Activated CD4-positive, alpha-beta T cell treated with anti-CD3 and anti-CD28 coated beads for 48 hours (primary cell): Measurements from ENCODE around the gene PHETA1.

Source experiments
- DNase-seq: peaks from one replicate; pipeline ENCODE4 v3.0.0-alpha.2; 2020

The PHETA1 gene

DNA sequence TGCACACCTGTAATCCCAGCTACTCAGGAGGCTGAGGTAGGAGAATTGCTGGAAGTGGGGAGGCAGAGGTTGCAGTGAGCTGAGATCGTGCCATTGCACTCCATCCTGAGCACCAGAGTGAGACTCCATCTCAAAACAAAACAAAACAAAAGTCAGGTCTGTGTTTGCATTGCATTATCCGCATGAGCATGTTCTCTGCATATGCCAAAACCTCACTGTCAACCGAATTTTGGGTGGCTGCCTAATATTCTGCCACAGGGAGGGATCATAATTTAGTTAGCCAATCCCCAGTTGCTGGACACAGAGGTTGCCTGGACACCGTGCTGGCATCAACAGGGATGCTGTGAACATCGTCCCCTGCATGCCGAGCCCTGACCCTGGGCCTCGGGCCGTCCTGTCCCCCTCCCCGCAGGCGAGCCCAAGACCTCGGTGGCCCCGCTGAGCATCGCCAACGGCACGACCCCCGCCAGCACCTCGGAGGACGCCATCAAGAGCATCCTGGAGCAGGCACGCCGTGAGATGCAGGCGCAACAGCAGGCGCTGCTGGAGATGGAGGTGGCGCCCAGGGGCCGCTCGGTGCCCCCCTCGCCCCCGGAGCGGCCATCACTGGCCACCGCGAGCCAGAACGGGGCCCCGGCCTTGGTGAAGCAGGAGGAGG is 49.2 kb downstream of the PHETA1 start:
- DNase-seq = no peak

GRCh38 chr12:111318450-111318849 is 50.4 kb downstream of the PHETA1 start:
- DNase-seq = no peak

DNA sequence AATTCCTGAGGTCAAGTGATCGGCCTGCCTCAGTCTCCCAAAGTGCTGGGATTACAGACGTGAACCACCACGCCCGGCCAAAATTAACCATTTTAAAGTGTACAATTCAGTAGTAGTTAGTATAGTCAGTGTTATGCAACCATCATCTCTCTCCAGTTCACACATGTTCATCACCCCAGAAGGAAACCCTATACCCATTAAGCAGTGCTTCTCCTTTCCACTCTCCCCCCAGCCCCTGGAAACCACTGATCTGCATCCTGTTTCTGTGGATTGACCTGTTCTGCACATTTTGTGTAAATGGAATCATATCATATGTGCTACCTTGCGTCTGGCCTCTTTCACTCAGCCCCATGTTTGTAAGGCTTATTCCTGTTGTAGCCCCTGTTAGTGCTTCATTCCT is 52.2 kb downstream of the PHETA1 start:
- DNase-seq = no peak

DNA sequence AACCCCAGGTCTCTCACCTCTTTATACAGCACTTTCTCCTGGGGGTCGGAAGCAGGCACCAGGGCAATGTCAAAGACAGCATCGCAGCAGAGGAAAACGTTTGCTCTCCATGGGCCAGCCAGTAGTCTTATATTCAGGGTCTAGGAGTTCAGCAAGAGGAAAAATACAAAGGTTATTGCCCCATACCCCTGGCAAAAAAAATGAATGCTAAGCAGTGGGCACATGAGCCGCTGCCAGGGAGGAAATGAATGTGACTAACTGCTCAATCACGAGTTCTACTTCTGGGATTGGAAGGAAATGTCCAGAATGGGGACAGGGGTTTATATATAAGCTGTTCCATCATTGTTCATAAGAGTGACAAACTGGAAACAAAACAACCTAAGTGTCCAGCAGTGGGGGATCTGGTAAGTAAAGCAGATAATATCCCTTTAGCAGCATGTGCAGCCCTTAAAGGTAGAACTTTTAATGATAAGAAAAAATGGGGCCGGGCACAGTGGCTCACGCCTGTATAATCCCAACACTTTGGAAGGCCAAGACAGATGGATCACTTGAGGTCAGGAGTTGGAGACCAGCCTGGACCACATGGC is 53.8 kb downstream of the PHETA1 start:
- DNase-seq = no peak

DNA sequence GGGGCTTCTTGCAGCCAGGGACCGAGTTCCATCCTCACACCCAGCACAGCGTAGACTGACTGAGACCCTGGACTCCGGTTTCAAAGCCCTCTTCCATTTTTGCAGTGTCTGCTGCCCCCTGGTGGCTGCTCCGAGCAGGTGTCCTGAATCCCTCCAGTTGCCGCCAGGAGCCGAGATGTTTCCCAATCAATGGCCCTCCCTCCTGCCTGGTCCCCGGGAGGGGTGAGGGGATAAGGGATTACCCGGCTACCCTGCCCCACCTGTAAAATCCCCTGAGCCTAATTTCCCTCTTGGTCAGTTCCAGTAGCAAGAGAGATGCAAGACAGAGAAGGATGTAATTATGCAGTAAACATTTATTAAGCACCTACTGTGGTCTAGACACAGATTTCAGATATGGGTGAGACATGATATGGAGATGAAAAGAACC is 55.0 kb downstream of the PHETA1 start:
- peak; percentile 82 for DNase-seq

- no peak for DNase-seq
Measured at GRCh38 chr12:111312708-111313107, 56.2 kb downstream of the PHETA1 start.

GRCh38 chr12:111312016-111312415 is 56.9 kb downstream of the PHETA1 start:
- no peak for DNase-seq

- no peak for DNase-seq
Measured at GRCh38 chr12:111311011-111311410, 57.9 kb downstream of the PHETA1 start.
